Transverse colon (tissue), 4 donors: ENCODE measurements around the gene GSDMA.

Experiments
- EP300 ChIP-seq: sonication (generic); formaldehyde crosslinking; IDR thresholded peaks from one replicate; pipeline ENCODE4 v1.6.1; 2017; ENCODE audit warnings: antibody characterized with exemption, low read depth
- POLR2A ChIP-seq: fragments of 450-650 bp; IDR thresholded peaks from one replicate; pipeline ENCODE4 v1.6.1; 2016; ENCODE audit warnings: antibody characterized with exemption, mild to moderate bottlenecking, moderate library complexity
- POLR2AphosphoS5 ChIP-seq, 3 donors: sonication (generic); formaldehyde crosslinking; IDR thresholded peaks; one replicate each; pipeline ENCODE4 v1.6.1; 2016; ENCODE audit warnings: antibody characterized with exemption in 3 of 3
- TF ChIP-seq, protein P1 (sequence below), 5 experiments: fragments of 200-600 bp in 3 of 5; fragments of 450-650 bp in 2 of 5; sonication (generic) in 3 of 5; IDR thresholded peaks; 1 replicate in 2 of 5; 2 replicates in 3 of 5; pipeline ENCODE4 v1.5.1; 2016 to 2017; ENCODE audit warnings: antibody characterized with exemption in 5 of 5, inconsistent platforms in 3 of 5, mild to moderate bottlenecking in 2 of 5, moderate library complexity in 1 of 5

- TF ChIP-seq EP300 (no peak), POLR2A (no peak), POLR2AphosphoS5 (IDR thresholded peaks at IDR 0.05) (no peak)
- TF ChIP-seq, protein P1, sequence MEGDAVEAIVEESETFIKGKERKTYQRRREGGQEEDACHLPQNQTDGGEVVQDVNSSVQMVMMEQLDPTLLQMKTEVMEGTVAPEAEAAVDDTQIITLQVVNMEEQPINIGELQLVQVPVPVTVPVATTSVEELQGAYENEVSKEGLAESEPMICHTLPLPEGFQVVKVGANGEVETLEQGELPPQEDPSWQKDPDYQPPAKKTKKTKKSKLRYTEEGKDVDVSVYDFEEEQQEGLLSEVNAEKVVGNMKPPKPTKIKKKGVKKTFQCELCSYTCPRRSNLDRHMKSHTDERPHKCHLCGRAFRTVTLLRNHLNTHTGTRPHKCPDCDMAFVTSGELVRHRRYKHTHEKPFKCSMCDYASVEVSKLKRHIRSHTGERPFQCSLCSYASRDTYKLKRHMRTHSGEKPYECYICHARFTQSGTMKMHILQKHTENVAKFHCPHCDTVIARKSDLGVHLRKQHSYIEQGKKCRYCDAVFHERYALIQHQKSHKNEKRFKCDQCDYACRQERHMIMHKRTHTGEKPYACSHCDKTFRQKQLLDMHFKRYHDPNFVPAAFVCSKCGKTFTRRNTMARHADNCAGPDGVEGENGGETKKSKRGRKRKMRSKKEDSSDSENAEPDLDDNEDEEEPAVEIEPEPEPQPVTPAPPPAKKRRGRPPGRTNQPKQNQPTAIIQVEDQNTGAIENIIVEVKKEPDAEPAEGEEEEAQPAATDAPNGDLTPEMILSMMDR (IDR thresholded peaks at IDR 0.05) = no peak
These were observed 40.8 kb upstream of the GSDMA start for GRCh38 chr17:39922006-39922405.
